Central memory CD8-positive, alpha-beta T cell (primary cell): ENCODE results near the gene GRIFIN.

Source experiments
- ATAC-seq: fragments of 150-1000 bp; cut with Tn5 transposase; replicated peaks from 2 replicates; pipeline ENCODE4 v1.10.0; 2022; ENCODE audit warnings: mild to moderate bottlenecking, moderate FRiP score, moderate number of reproducible peaks; ENCODE audit not compliant: poor library complexity, severe bottlenecking; ENCODE audit errors: extremely low read depth
- DNase-seq, 2 donors: peaks; one replicate each; pipeline ENCODE4 v3.0.0; 2021; ENCODE audit warnings: low spot score in 2 of 2
- H3K27ac Mint-ChIP-seq: one replicate; pipeline ENCODE4 v1.8.0; 2022; ENCODE audit warnings: low read depth, mild to moderate bottlenecking, moderate library complexity, mixed read lengths
- H3K27me3 Mint-ChIP-seq: one replicate; pipeline ENCODE4 v1.8.0; 2022; ENCODE audit warnings: mixed read lengths
- H3K36me3 Mint-ChIP-seq: one replicate; pipeline ENCODE4 v1.8.0; 2022; ENCODE audit warnings: mild to moderate bottlenecking, moderate library complexity, mixed read lengths; ENCODE audit not compliant: insufficient read depth
- H3K4me1 Mint-ChIP-seq: one replicate; pipeline ENCODE4 v1.8.0; 2022; ENCODE audit warnings: mixed read lengths
- H3K4me3 Mint-ChIP-seq: one replicate; pipeline ENCODE4 v1.8.0; 2022; ENCODE audit warnings: mild to moderate bottlenecking, moderate library complexity, mixed read lengths
- H3K9me3 Mint-ChIP-seq: one replicate; pipeline ENCODE4 v1.8.0; 2022; ENCODE audit warnings: mixed read lengths

Gene GRIFIN

DNA sequence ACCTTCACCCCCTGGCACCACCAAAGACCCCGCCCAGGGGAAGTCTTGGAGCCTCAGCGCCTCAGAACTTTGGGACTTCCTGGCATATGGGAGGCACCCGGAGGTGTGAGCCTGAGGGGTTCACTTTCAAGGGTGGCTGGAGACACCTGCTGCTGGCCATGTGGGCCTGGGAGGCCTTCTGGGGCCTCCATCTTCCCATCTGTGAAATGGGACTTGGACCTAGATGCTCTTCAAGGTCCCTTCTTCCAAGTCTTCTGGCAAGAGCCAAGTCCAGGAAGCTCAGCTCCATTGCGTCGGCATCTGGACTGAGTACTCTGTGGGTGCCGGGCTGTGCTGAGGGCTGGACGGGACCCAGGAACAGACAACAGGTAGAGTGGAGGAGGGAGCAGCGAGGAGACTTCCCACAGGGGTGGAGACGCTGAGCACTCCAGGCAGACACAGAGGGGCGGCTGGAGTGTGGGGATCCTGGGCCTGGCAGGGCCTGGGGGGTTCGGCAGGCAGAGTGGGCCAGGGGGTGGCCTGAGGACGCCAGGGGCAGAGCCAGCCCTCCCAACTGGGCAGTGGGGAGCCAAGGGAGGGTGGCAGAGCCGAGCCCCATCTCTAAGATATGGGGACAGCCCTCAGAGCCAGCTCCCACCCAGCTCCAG lies 34.1 kb upstream of the GRIFIN start:
- H3K27ac Mint-ChIP-seq, result peak overlapping the region; percentile 78
- H3K4me1 Mint-ChIP-seq, result peaks cover 49% of the 10 kb centered on the region
- DNase-seq (no peak), ATAC-seq (no peak)
- no peaks in the 10 kb centered on the region for H3K9me3 Mint-ChIP-seq
- H3K27me3 Mint-ChIP-seq, result no peaks in the 10 kb centered on the region
- H3K4me3 Mint-ChIP-seq, result peak overlapping the region; percentile 74
- H3K36me3 Mint-ChIP-seq, result peaks cover 8% of the 10 kb centered on the region

DNA sequence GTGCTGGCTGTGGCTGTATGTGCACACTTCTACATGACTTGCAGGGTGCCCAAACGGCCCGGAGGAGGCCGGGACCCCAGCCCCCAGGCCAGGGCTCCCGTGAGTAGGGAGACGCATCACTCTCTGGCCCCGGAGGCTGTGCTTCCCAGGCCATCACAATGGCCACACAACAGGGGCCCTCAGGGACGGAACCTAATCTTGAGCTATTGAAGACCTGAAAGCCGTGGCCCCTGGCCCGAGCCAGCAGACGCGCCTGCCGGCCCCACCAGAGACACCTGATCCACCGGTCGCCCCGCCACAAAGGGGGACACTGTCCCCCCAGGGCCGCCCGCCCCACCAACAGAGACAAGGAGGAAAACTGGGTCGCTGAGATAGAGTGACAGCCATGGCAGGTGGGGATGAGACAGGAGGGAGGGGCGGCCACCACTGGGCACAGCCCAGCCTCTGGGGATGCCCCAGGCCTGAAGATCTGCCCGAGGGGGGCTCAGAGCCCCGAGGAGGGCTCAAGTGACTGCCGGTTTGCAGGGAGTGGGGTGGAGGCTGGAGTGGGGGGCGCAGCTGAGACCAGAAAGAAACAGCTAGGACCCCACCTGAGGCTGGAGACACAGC lies 33.2 kb upstream of the GRIFIN start:
- Mint-ChIP-seq H3K4me3 (peak overlapping the region; percentile 74), H3K9me3 (no peaks in the 10 kb centered on the region), H3K27ac (peak overlapping the region; percentile 74), H3K27me3 (no peaks in the 10 kb centered on the region), H3K36me3 (peaks cover 8% of the 10 kb centered on the region), H3K4me1 (peaks cover 49% of the 10 kb centered on the region)
- DNase-seq (no peak), ATAC-seq (no peak)

DNA sequence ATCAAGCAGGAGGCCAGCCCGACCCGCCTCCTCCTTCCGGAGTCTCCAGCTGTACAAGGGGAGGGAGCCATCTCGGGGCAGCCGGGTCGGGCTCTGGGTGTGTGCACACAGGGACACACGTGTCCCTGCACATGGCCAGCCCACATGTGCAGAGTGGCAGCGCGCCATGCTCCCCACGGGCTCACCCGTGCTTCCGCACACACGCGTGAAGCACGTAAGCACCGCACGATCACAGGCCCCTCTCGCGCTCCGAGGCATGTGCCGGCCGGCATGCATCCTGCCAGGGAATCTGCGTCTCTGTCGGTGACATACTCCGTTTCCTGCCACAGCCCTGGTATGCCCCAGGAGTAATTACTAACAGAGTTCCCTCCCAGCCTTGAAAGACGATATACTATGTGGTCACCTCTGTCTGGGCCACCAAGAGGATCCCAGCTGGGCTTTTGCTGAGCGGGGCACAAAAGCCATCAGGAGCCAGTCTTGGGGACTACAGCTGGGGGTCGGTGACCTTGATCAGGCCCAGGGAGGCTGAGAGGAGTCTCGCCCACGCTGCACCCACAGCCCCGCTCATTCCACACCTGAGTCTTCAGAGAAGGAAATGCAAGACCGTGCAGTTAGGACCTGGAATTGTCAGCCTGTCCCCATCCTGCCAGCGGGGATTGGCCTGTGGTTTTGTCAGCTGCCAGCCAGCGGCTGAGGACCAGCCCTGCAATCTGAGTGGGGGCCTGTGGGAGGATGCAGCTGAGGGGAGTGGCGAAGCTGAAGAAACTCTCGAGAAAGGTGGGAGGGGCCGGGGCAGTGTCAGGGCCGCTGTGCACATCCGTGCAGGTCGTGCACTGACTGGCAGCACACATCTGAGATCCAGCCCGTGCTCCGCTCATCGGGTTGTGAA lies 32.4 kb upstream of the GRIFIN start:
- peak overlapping the region; percentile 74 for H3K4me3 Mint-ChIP-seq
- no peaks in the 10 kb centered on the region for H3K27me3 Mint-ChIP-seq
- ATAC-seq (peak; percentile 74), DNase-seq (peak; percentile 57 to 72)
- peaks cover 8% of the 10 kb centered on the region for H3K36me3 Mint-ChIP-seq
- peak overlapping the region; percentile 74 for H3K27ac Mint-ChIP-seq
- H3K9me3 Mint-ChIP-seq, result no peaks in the 10 kb centered on the region
- peaks cover 49% of the 10 kb centered on the region for H3K4me1 Mint-ChIP-seq

GRCh38 chr7:2507917-2508306 lies 31.7 kb upstream of the GRIFIN start:
- Mint-ChIP-seq H3K4me1 (peaks cover 44% of the 10 kb centered on the region), H3K27me3 (no peaks in the 10 kb centered on the region), H3K9me3 (no peaks in the 10 kb centered on the region), H3K36me3 (peaks cover 7% of the 10 kb centered on the region), H3K27ac (peak overlapping the region; percentile 74), H3K4me3 (peak overlapping the region; percentile 74)
- no peak for DNase-seq
- no peak for ATAC-seq

DNA sequence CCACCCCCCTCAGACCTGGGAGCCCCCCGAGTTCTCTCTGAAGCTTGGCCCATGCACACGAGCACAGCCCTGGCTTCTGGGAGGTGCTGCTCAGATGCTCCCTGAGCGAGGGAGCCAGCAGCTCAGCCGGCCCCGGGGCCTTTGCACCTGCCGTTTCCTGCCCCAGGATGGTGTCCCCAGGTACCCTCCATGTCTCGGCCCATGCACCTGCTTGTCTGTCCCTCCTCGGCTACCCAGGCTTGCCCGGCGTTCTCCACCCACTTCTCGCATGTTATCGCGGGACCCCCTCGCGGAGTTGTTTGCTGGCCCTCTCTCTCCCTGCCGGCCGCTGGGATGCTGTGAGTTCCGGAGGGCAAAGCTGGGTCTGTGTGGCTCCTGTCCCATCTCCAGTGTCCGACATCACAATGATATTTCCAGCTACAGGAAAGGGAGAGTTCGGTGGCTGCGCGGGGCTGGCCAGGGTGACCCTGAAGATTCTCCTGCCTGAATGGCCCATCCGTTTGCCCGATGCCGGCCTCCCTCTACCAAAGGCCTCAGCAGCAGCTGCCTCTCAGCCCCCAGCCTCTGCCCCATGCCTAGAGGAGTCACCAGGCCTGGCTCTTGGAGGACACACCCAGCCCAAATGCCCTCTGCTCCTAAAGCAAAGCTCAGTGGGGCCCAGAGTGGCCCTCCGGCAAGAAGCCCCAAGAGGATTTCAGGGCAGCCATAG lies 31.2 kb upstream of the GRIFIN start:
- DNase-seq, result no peak
- no peak for ATAC-seq
- H3K27ac Mint-ChIP-seq, result no peak overlapping the region
- H3K27me3 Mint-ChIP-seq, result no peaks in the 10 kb centered on the region
- no peak overlapping the region for H3K4me3 Mint-ChIP-seq
- H3K9me3 Mint-ChIP-seq, result no peaks in the 10 kb centered on the region
- H3K36me3 Mint-ChIP-seq, result peaks cover 7% of the 10 kb centered on the region
- H3K4me1 Mint-ChIP-seq, result peaks cover 38% of the 10 kb centered on the region

- Mint-ChIP-seq H3K27ac (no peak overlapping the region), H3K27me3 (no peaks in the 10 kb centered on the region), H3K36me3 (peaks cover 7% of the 10 kb centered on the region), H3K9me3 (no peaks in the 10 kb centered on the region), H3K4me3 (no peak overlapping the region), H3K4me1 (peaks cover 22% of the 10 kb centered on the region)
- ATAC-seq (no peak), DNase-seq (no peak)
Observed at GRCh38 chr7:2505401-2505800, 29.2 kb upstream of the GRIFIN start.

- H3K27ac Mint-ChIP-seq, result no peak overlapping the region
- no peak overlapping the region for H3K4me3 Mint-ChIP-seq
- H3K27me3 Mint-ChIP-seq, result no peaks in the 10 kb centered on the region
- DNase-seq (no peak), ATAC-seq (no peak)
- H3K9me3 Mint-ChIP-seq, result no peaks in the 10 kb centered on the region
- H3K4me1 Mint-ChIP-seq, result peaks cover 18% of the 10 kb centered on the region
- peaks cover 7% of the 10 kb centered on the region for H3K36me3 Mint-ChIP-seq
Observed at GRCh38 chr7:2504889-2505375, 28.7 kb upstream of the GRIFIN start.

DNA sequence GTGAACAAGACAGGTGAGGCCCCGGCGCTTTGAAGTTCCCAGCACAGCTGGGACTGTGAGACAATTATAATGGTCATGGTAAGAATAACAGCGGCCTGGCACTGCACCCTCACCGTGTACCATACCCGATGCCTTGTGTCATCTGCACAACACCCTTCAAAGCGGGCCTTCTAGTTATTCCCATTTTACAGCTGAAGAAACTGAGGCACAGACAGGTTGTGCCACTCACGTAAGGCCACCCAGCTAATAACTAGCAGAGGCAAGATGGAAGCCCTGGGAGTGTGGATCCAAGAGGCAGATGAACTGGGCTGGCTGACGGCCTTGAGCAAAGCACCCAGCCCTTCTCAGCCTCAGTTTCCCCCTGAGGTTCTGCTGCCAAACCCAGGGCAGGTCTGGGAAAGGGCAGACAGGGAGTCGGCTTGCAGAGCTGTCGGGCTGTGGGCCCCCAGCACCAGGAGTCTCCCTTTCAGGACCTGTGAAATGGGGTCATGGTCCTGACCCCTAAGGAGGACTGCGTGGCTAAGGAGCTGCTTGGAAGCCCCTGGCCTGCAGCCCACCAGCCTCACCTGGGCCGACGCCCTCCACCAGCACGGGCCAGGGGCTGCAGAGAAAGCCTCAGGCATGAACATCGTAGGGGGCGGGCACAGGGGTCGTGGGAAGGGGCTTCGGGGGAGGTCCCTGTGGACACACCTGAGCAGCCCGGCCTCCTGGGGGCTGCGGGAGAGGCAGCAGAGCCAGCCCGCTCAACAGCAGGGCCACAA lies 28.1 kb upstream of the GRIFIN start:
- Mint-ChIP-seq H3K9me3 (no peaks in the 10 kb centered on the region), H3K27ac (no peak overlapping the region)

DNA sequence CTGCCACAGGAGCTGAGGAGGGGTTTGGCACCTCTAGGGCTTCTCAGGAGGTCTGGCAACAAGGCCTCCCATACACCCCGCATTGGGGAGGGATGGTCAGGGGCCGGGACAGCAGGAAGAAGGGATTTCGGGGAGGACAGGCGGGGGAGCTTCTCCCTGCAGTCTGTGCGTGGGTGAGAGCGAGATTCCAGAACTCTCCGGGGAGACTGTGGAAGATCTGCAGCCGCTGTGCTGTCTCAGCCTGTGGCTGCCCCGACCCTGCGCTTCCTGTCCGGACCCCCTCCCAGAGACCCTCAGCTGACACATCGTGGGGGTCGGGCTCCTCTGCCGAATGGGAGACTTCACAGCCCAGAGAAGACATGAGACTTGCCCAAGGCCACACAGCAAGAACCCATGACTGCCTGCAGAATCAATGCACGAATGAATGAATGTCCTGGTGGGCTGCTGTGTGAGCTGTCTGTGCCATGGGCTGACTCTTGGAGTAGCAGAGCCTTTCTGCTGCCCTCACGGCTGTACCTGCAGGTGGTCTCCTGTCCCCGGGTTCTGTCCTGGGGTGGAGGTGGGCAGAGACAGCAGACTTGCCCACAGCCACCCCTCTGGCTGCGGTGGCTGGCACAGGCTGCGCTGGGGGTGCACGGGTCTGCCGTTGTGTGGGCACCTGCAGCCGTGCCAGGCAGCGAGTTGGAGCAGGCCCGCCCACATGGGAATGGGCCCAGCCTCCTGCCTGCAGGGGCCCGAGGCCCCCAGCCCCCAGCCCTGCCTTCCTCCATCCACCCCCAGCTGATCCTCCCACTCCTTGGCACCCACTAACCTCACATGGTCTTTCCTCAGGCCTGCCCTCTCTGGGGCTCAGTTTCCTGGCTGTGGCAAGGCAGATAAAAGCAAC lies 27.1 kb upstream of the GRIFIN start:
- no peak for ATAC-seq
- Mint-ChIP-seq H3K27me3 (no peaks in the 10 kb centered on the region), H3K4me1 (peaks cover 4% of the 10 kb centered on the region), H3K4me3 (no peak overlapping the region), H3K36me3 (peaks cover under 1% of the 10 kb centered on the region), H3K27ac (no peak overlapping the region), H3K9me3 (no peaks in the 10 kb centered on the region)
- no peak for DNase-seq

More for the DNA sequence above, 28.1 kb upstream of the GRIFIN start:
- no peak for ATAC-seq
- no peak overlapping the region for H3K4me3 Mint-ChIP-seq
- H3K36me3 Mint-ChIP-seq, result peaks cover 7% of the 10 kb centered on the region
- DNase-seq, result no peak
- H3K4me1 Mint-ChIP-seq, result peaks cover 14% of the 10 kb centered on the region
- no peaks in the 10 kb centered on the region for H3K27me3 Mint-ChIP-seq

DNA sequence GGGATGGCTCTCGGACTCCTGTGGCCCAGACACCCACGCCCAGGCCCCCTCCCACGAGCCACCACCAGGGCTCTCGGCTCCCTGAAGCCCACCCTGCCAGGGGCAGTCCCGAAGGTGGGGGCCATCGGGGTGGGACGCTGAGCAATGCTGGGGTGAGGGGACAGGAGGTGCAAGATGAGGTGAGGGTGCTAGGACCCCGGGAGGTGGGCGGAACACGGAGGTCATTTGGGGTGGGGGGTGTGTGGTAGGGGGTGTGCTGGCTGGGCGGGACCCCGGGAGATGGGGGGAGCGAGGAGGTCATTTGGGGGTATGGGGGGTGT lies 26.4 kb upstream of the GRIFIN start:
- Mint-ChIP-seq H3K27me3 (peaks cover 4% of the 10 kb centered on the region), H3K9me3 (no peaks in the 10 kb centered on the region), H3K4me3 (no peak overlapping the region), H3K4me1 (no peaks in the 10 kb centered on the region), H3K27ac (no peak overlapping the region), H3K36me3 (no peaks in the 10 kb centered on the region)
- ATAC-seq (no peak), DNase-seq (no peak)

GRCh38 chr7:2501947-2502646 lies 25.9 kb upstream of the GRIFIN start:
- no peak for DNase-seq

More at GRCh38 chr7:2501947-2502646, 25.9 kb upstream of the GRIFIN start:
- Mint-ChIP-seq H3K4me1 (no peaks in the 10 kb centered on the region), H3K4me3 (no peak overlapping the region), H3K27me3 (peaks cover 9% of the 10 kb centered on the region), H3K9me3 (no peaks in the 10 kb centered on the region), H3K27ac (no peak overlapping the region), H3K36me3 (no peaks in the 10 kb centered on the region)
- ATAC-seq, result no peak
